HUDEP-2 (cell line): ENCODE data around the gene SH3BP2.

Source experiments
- DNase-seq, 76 experiments: peaks; one replicate each; lab custom pipeline; 2025; ENCODE audit not compliant: unreplicated experiment in 76 of 76; lab: John Stamatoyannopoulos, UW

The SH3BP2 gene

GRCh38 chr4:2816401-2816954, 23.6 kb downstream of the SH3BP2 start:
- no peak for DNase-seq

DNA sequence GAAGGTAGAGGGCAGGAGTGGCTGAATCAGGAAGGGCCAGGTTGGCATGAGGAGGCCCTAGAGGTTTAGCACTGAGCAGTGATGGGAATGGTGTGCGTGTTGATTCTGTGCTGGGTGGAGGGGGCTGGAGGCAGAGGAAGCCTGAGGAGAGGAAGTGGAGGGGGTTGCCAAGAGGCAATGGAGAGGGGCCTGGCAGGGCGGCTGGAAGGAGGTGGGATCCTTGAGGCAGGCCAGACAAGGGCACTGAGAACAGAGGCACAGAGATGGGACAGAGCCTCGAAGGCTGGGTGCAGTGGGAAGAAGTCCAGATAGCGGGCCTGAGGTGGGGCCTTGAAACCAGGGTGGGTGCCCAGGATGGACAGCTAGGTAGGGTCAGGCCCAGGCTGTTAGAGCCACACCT, 24.3 kb downstream of the SH3BP2 start:
- no peak for DNase-seq

DNA sequence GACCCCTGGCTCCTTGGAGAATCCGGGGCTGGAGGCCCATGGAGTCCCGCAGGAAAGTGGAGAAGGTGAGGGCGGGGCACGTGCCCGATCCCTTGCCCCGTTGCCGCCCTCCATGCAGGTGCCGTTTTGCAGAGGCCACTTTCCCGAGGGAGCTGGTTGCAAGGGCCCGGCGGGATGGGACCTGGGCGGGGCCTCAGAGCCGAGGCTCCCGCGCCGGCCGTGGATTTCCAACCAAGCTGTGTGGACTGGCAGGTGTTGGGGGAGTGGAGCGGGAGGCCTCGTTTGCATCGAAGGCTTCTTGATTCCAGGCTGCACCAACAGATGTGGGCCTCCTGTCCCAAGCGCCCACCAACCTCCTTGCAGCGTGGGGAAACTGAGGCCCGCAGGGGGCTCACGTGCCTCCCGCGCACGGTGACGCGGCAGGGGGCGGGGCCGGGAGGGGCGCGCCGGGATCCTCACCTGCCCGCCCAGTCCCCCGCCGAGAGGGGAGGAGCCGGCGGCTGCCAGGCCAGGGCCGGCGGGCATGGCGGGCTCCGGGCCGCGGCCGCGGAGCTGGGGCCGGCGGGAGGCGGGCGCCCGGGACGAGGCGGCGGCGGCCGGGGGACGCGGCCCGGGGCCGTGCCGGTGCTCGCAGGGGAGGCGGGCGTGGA, 24.9 kb downstream of the SH3BP2 start:
- no peak for DNase-seq

DNA sequence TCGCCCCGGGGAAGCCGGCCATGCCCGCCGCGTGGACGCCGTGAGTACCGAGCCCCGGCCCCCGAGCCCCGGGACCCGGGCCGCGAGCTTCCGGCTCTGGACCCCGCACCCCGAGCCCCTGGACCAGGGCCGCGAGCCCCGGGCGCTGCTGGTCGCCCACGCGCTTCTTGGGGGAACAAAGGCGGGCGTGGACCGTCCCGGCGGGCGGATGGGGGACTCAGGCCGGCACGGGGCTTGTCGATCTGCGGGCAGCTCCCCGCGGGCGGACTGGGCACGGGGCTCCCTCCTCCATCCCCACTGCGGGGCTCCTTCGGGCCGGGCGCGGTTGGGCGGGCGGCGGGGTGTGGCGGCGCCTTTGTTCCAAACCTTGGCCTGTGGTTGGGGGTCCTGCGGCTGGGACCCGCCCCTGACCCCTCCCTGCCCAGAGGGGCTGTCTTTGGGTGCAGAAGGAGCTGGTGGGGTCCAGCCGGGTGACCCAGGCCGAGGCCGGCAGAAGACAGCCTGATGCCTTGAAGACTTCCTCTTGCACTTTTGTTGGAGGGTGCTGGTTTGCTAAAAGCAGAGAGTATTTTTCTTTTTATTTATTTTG, 25.6 kb downstream of the SH3BP2 start:
- DNase-seq = no peak

DNA sequence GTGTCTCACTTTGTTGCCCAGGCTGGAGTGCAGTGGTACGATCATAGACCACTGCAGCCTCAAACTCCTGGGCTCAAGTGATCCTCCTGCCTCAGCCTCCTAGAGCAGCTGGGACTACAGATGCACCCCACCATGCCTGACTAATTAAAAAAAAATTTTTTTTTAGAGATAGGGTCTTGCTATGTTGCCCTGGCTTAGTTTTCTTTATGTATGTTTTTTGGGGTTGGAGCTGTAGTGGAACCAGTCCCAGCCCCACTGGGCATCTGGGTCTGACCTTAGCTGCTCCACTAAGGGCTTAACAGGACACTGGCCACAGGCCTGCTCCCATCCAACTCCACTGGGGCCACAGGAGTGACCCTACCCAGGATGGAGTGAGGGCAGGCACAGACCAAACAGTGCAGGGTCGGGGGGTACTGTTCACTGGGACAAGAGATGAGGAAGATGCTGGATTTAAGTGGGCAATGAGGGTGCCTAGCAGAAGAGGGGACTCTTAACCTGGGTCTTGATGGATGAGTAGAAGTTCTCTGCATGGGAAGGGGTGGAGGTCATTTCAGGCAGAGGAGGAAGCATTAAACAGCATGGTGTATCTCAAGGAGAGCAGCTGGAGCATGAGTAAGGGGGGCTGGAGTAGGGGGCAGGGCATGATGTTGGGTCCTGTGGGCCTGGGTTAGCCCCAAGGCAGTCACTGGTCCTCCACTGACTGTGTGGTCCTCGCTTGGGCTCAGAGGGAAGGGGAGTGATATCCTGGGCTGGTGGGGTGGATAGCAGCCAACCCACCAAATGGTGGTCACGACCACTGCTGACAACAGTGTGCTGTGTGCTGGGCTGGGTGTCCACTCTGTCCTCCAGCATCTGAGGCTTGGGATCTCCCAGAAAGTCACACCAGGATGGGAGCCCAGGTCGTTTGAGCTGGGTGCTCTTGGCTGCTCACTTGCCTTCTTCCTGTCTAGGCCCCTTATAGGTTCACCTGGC, 26.6 kb downstream of the SH3BP2 start:
- DNase-seq = no peak

DNA sequence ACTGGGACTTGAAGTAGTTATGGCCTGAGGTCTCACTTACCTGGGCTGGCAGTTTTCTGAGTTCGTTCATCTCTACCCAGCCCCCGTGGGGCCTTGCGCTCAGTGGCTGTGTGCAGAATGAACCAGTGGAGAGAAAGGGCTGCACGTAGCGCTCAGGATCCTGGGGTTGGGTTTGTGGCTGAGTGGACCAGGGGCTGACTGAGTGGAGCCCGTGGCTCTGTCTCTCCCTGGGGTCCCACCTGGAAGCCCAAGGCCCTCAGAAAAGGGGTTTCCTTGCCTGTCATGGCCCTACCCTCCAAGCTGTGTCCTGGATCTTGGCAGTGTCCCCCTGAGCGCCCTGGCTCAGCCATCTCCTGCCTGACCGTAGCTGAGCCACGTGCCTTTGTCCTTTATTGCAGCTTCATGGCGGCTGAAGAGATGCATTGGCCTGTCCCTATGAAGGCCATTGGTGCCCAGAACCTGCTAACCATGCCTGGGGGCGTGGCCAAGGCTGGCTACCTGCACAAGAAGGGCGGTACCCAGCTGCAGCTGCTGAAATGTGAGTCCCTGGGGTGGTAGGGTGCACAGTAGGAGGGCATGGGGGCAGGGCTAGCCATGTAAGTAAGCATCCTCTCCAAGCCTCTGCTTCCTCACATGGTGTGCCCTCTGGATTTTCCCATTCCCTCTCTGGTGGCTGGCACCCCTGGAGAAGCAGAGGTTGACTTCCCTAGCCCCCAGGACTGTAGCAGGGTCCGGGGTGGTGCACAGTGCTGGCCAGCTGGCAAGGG, 27.5 kb downstream of the SH3BP2 start:
- DNase-seq = no peak

GRCh38 chr4:2822461-2823300, 29.8 kb downstream of the SH3BP2 start:
- no peak for DNase-seq

DNA sequence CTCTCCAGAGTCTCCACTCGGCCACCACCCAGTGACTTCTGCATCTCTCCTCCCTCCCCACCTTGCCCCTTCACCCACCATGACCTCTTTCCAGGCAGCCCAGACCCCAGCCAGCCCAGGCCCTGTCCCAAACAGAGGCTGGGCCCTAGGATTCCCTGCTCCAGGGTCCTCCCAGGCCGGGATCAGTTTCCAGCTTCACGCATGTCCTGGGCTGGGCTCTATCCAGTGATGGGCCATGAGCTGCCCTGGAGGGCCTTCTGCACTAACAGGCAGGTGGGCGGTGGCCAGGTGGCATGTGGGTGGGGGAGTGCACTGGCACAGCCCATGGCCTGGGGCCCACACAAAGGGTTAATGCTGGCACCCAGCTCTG, 30.4 kb downstream of the SH3BP2 start:
- DNase-seq = no peak

- DNase-seq = no peak
Observed at GRCh38 chr4:2823671-2824328, 30.9 kb downstream of the SH3BP2 start.

GRCh38 chr4:2824329-2824835, 31.5 kb downstream of the SH3BP2 start:
- no peak for DNase-seq

- no peak for DNase-seq
Observed at GRCh38 chr4:2824836-2825381, 32.0 kb downstream of the SH3BP2 start.

- no peak for DNase-seq
Observed at GRCh38 chr4:2825740-2826139, 32.9 kb downstream of the SH3BP2 start.

DNA sequence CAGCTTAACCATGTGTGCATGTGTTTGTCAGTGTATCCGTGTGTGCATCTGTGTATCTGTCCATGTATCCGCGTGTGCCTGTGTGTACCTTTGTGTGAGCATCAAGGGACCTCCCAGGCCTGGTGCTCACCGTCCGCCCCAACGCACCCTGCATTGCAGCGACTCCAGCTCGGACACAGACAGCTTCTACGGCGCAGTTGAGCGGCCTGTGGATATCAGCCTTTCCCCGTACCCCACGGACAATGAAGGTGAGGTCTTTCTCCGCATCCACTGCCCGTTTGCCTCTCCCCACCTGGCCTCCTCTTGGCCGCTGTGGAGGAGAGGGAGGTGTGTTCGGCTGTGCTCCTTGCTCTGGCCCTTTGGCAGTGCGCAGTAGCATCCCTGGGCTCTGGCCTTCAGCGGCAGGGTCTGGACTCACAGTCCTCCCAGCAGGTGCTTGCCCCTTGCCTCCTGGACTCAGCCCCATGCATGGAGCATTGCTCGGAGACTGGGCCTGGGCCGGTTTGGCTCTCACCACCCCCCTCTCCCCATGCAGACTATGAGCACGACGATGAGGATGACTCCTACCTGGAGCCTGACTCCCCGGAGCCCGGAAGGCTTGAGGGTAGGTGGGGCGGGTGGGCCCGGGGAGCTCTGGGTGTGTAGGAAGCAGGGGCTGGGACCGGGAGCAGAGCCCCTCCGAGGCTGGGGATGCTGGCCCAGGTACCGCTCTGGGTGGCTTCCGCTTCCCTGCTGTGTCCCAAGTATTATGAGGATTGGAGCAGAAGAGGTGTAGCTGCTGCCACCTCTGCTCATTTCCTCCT, 34.4 kb downstream of the SH3BP2 start:
- no peak for DNase-seq

DNA sequence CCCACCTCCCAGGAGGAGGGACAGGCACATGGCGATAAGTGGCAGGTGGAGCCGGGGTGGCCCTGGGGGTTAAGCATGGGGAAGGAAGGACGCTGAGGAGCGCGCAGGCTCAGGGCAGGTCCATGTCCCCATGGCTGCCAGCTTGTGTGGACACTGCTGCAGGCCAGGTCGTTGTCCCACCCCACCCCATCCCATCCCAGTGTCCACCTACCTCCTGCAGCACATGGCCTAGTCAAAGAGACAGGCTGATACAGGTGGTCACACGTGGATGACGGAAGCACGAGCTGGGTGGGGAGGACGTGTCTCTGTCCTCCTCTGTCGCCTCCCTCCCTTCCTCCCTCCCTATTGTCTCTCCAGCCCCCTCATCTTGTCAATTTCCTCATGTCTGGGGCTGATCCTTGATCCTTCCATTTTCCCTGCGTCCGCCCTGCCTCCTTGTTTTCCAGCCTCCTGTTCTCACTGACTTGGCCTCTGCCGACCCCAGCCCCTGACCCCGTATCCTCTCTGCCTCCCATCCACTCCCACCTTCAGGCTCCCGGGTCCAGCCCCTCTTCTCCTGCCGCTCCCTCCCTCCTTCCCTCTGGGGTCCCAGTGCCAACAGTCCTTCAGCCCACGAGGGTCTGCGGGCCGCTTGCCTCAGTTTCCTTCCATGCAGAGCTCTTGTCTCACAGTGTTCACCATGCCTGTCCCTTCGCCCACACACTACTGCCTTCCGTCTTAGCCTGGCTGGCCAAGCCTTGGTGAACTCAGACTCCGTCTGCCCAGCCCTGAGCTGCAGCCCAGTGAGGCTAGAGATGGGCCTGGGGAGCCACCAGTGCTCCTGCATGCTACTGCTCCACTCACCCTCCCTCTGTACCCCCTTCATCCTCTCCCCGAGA, 35.2 kb downstream of the SH3BP2 start:
- DNase-seq = no peak

- DNase-seq = no peak
Observed at GRCh38 chr4:2828758-2829181, 35.9 kb downstream of the SH3BP2 start.

GRCh38 chr4:2829321-2829932, 36.5 kb downstream of the SH3BP2 start:
- no peak for DNase-seq
